ENCODE data around the gene GAREM1.

Gene GAREM1

GRCh38 chr18:32362484-32362883, 108.2 kb downstream of the GAREM1 start:
- ChIA-PET POLR2A (no interaction called here), CTCF (interaction anchor here (1.8 kb wide), 1 partner anchor 73 kb away, joined by 5 read pairs; no protein-coding TSS in a partner anchor)
- DNase-seq (ENCODE audit: low read depth, low spot score): no peak
- no peak for TF ChIP-seq CTCF (IDR thresholded peaks at IDR 0.05; ENCODE audit: insufficient read depth, low read length, missing control alignments)
- no peak overlapping the region for H3K4me3 ChIP-seq (ENCODE audit: low read depth, low read length)

GRCh38 chr18:32360682-32361345, 109.9 kb downstream of the GAREM1 start:
- TF ChIP-seq CTCF (IDR thresholded peaks at IDR 0.05; ENCODE audit: insufficient read depth, low read length, missing control alignments): no peak
- ChIA-PET CTCF (no interaction called here), POLR2A (no interaction called here)
- no peak for DNase-seq (ENCODE audit: low read depth, low spot score)
- no peak overlapping the region for H3K4me3 ChIP-seq (ENCODE audit: low read depth, low read length)

GRCh38 chr18:32358529-32358928, 112.2 kb downstream of the GAREM1 start:
- no peak overlapping the region for H3K4me3 ChIP-seq (ENCODE audit: low read depth, low read length)
- no peak for DNase-seq (ENCODE audit: low read depth, low spot score)
- ChIA-PET CTCF (interaction anchor here (1.3 kb wide), 1 partner anchor 9 kb away, joined by 5 read pairs; no protein-coding TSS in a partner anchor), POLR2A (no interaction called here)
- TF ChIP-seq CTCF (IDR thresholded peaks at IDR 0.05; ENCODE audit: insufficient read depth, low read length, missing control alignments): no peak

- TF ChIP-seq CTCF (IDR thresholded peaks at IDR 0.05; ENCODE audit: insufficient read depth, low read length, missing control alignments): no peak
- POLR2A ChIA-PET: no interaction called here
These were observed 112.6 kb downstream of the GAREM1 start for GRCh38 chr18:32358075-32358474.

GRCh38 chr18:32355896-32356295, 114.8 kb downstream of the GAREM1 start:
- no peak overlapping the region for H3K4me3 ChIP-seq (ENCODE audit: low read depth, low read length)
- TF ChIP-seq CTCF (IDR thresholded peaks at IDR 0.05; ENCODE audit: insufficient read depth, low read length, missing control alignments): no peak
- ChIA-PET POLR2A (no interaction called here), CTCF (no interaction called here)
- no peak for DNase-seq (ENCODE audit: low read depth, low spot score)

More at GRCh38 chr18:32358075-32358474, 112.6 kb downstream of the GAREM1 start:
- no peak for DNase-seq (ENCODE audit: low read depth, low spot score)
- no peak overlapping the region for H3K4me3 ChIP-seq (ENCODE audit: low read depth, low read length)
- CTCF ChIA-PET: interaction anchor here (0.8 to 1.3 kb wide), 2 partner anchors 10 to 113 kb away, joined by 4 to 5 read pairs; partner anchors contain the start of gene GAREM1

- TF ChIP-seq CTCF (IDR thresholded peaks at IDR 0.05; ENCODE audit: insufficient read depth, low read length, missing control alignments): no peak
- CTCF ChIA-PET: no interaction called here
- H3K4me3 ChIP-seq (ENCODE audit: low read depth, low read length): no peak overlapping the region
- no peak for DNase-seq (ENCODE audit: low read depth, low spot score)
- POLR2A ChIA-PET: no interaction called here
These were observed 116.2 kb downstream of the GAREM1 start for GRCh38 chr18:32354518-32354917.

Data from AG04449 (cell line).